ENCODE data around the gene ROBO4.

Gene ROBO4

GRCh38 chr11:124870430-124870829 lies 27.2 kb downstream of the ROBO4 start:
- DNase-seq = no peak

DNA sequence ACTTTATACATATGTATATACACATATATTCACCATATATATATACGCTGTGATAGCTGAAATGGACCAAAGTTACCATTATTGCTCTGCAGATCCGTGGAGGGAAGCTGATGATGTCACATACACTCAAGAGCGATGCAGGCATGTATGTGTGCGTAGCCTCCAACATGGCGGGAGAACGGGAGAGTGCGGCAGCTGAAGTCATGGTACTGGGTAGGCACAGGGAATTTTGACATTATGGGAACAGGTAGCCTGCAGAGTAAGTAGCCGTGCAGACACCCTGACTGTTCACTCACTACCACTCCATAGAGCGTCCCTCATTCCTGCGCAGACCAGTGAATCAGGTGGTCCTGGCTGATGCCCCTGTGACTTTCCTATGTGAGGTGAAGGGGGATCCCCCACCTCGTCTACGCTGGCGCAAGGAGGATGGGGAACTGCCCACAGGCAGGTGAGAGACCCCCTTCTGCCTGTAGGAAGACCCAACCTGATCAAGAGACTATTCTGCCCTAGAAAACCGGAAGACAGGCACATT lies 27.7 kb downstream of the ROBO4 start:
- DNase-seq = no peak

- DNase-seq = no peak
Observed at GRCh38 chr11:124869331-124869730, 28.3 kb downstream of the ROBO4 start.

DNA sequence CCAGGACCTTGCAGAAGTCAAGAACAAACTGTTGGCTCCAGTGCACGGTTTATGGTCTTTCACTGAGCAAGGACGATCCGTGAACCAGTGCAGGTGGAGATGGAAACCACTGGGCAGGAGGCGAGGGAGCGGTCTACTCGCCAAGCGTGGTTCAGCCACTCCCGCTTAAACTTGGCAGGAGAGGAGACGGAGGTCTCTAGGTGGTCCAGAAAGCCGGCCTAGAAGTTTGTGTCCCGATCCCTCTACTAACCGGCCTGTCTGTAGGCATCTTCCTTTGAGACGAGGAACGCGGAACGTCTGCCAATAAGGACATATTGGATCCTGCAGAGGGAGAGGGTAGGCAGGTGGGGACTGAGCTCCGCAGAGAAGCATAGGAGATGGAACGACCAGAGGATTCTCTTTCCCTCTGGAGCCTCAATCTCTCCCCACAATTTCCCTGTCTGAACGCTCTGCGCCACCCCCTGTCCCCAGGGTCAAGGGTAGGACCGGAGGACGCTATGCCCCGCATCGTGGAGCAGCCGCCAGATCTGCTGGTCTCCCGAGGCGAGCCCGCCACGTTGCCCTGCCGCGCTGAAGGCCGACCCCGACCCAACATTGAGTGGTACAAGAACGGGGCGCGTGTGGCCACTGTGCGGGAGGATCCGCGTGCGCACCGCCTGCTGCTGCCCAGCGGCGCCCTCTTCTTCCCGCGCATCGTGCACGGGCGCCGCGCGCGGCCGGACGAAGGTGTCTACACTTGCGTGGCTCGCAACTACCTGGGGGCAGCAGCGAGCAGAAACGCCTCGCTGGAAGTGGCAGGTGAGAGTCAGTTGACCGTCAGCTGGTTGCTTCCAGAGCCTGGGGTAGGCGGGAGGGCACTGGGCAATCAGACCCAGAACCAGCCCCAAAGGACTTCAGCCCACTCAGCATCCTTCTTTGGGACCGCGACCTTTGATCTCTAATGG lies 29.1 kb downstream of the ROBO4 start:
- DNase-seq = no peak

GRCh38 chr11:124867700-124868099 lies 30.0 kb downstream of the ROBO4 start:
- DNase-seq = no peak

- peak in 2 of 4 experiments; percentile 32 to 48 for DNase-seq
Observed at GRCh38 chr11:124865902-124866851, 31.5 kb downstream of the ROBO4 start.

- DNase-seq = no peak
Observed at GRCh38 chr11:124865181-124865901, 32.3 kb downstream of the ROBO4 start, which contains the start of gene ROBO3. TSS of gene ROBO3 (plus strand) at chr11:124865432. CDS start at chr11:124865578, 146 bp downstream.

GRCh38 chr11:124864892-124865180 lies 32.8 kb downstream of the ROBO4 start:
- DNase-seq = no peak

GRCh38 chr11:124864176-124864891 lies 33.3 kb downstream of the ROBO4 start:
- DNase-seq = no peak

DNA sequence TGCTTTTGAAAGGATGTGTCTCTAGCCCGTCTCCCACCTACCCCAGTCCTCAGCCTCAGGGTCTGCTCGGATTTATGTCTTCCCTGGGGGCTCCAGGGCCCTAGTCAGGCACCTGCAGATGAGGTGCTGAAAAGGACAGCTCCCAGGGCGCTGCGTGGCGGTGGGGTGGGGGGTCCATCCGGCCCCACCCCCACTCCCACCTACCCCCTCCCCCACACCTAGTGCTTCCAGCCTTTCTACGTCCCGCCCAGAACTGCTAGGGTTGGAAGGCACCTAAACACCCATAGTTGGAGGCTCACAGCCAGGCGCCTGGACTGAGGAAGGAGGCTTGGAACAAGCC lies 33.9 kb downstream of the ROBO4 start:
- no peak for DNase-seq

DNA sequence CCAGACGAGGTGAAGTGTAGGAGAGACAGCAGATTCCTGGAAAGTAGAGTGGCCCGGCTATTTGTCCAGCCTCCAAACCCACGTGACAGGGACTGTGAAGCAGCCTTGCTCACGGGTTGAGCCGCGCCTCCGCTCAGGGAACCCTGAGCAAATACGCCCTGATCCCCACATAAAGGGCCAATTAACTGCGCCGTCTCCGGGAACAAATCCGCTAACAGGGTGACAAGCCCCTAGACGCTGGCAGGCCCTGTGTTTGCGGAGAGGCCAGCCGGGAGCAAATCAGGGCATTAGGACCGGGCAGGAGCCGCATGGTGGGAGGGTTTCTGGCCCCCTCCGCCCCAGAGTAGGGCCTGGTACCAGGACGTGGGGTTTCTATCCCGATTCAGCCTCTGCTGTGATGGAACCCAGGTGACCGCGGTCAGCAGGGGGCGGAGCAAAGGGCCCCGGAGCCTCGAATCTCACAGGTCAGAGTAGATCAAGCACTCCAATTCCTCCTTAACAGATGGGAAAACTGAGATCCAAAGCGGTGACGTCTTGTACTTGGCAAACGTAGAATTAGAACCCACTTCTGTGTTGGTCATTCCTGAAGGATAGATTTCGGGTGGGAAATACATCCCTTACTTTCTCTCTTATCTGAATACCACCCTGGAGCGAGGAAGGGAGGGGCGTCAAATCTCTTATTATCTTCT lies 34.4 kb downstream of the ROBO4 start:
- DNase-seq = no peak

GRCh38 chr11:124861670-124862069 lies 36.0 kb downstream of the ROBO4 start:
- DNase-seq = no peak

DNA sequence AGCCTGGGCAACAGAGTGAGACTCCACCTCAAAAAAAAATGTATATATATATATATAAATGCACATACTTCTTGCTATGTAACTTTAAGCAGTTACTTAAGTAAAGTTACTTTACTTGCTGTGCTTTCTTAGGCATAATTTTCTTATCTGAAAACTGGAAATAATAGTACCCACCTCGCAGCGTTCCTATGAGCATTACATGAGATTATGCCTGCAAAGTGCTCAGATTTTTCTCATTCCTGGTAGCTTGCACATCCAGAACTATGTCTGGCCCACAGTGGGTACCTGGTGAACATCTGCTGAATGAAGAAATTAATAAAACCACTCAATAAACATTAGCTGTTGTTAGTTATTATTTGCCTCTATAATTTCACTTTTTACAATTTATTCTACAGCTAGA lies 38.5 kb downstream of the ROBO4 start:
- no peak for DNase-seq

GRCh38 chr11:124846070-124846673 lies 51.5 kb downstream of the ROBO4 start:
- DNase-seq = no peak

GRCh38 chr11:124844664-124845079 lies 53.0 kb downstream of the ROBO4 start:
- no peak for DNase-seq

- DNase-seq = no peak
Observed at GRCh38 chr11:124843616-124843910, 54.1 kb downstream of the ROBO4 start.

GRCh38 chr11:124842305-124842704 lies 55.4 kb downstream of the ROBO4 start:
- DNase-seq = no peak

- DNase-seq = no peak
Observed at GRCh38 chr11:124841840-124842239, 55.8 kb downstream of the ROBO4 start.

GRCh38 chr11:124841201-124841600 lies 56.5 kb downstream of the ROBO4 start:
- DNase-seq = no peak

- DNase-seq = no peak
Observed at GRCh38 chr11:124840666-124841065, 57.0 kb downstream of the ROBO4 start.

DNA sequence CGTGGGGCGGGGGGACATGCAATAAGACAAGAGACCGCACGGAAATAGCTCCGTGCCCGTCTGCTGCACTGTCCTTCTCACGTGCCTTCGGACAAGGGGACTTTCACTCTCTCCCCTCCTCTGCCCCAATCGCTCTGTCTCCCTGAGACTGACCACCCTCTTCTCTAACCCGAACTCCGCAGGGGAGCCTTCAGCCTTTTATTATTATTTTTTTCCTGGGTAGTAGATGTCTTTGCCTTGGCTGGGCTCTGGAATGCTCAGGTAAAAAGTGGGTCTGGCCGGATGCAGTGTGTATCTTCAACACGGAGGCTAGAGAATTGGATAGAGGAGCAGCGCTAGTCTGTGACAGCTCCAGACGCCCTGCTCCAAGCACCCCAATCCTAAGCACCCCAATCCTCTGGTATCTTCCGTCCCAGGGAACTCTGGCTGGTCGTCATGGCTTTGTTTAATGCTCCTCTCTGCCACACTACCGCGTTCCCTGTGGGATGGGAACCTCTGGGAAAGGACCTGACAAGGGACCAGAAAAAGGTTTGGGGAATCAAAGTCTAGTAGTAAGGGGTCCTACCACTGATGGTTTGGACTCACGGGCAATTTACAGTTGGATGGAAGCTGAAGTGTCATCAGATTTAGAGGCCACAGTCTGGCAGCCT lies 57.6 kb downstream of the ROBO4 start:
- no peak for DNase-seq
